Activated naive CD4-positive, alpha-beta T cell treated with anti-CD3 and anti-CD28 coated beads, Interleukin-2, amount 50 U/mL, for 72 hours (primary cell): ENCODE data around the gene FADS2. TPM values are rescaled to one million over a fixed set of nuclear protein-coding genes. Genes with fewer than 3 reads are reported as not detected.

ENCODE experiments used
- ATAC-seq, 2 donors: fragments of 150-1000 bp; cut with Tn5 transposase; 2 replicates each; pipeline ENCODE4 v1.10.0; 2021; ENCODE audit warnings: mild to moderate bottlenecking in 2 of 2, moderate library complexity in 2 of 2
- DNase-seq, 2 donors: peaks; one replicate each; pipeline ENCODE4 v3.0.0; 2021 to 2022; ENCODE audit warnings: low spot score in 2 of 2
- H3K27ac Mint-ChIP-seq, 2 donors: one replicate each; pipeline ENCODE4 v1.8.0; 2022; ENCODE audit warnings: mild to moderate bottlenecking in 2 of 2, mixed read lengths in 2 of 2
- H3K36me3 Mint-ChIP-seq, 2 donors: one replicate each; pipeline ENCODE4 v1.8.0; 2022; ENCODE audit warnings: mixed read lengths in 2 of 2
- H3K9me3 Mint-ChIP-seq, 2 donors: one replicate each; pipeline ENCODE4 v1.8.0; 2022; ENCODE audit warnings: mixed read lengths in 2 of 2
- total RNA-seq, 2 donors: library from RNA; stranded (reverse); gene quantifications; one replicate each; pipeline ENCODE4 v1.2.3, GENCODE V29; 2022

The FADS2 gene
- total RNA-seq, 2 donors from 2014 or later = 42.6 to 55.1 TPM

DNA sequence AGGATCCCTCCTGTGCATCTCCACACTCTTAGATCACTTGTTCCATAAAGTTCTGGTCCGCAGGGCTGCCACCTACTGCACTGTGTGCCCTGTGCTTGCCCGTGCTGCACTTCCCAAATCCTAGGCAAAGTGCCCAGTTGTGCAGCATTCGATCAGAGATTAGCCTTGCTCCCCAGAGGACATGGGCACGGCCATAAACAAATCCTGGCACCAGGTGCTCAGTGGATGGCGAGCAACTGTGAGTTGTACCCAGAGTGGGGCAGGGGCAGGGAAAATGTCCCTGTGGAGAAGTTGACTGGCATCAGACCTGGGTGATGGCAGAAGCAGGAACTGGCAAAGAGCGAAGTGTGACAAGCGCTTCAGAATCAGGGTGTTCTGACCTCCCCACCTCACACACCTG lies 4.7 kb downstream of the FADS2 start:
- H3K36me3 Mint-ChIP-seq = peaks cover 9 to 10% of the 10 kb centered on the region in 2 donors
- no peak for ATAC-seq
- no peak for DNase-seq
- peaks cover 0 to 7% of the 10 kb centered on the region in 2 donors for H3K9me3 Mint-ChIP-seq
- no peak overlapping the region for H3K27ac Mint-ChIP-seq

- peak overlapping the region; percentile 56 to 91 for H3K27ac Mint-ChIP-seq
- H3K9me3 Mint-ChIP-seq = peaks cover 0 to 7% of the 10 kb centered on the region in 2 donors
- DNase-seq (no peak), ATAC-seq (peak in 1 of 2 donors; percentile 17)
- H3K36me3 Mint-ChIP-seq = peaks cover 5 to 10% of the 10 kb centered on the region in 2 donors
Observed at GRCh38 chr11:61833471-61833870, 5.4 kb downstream of the FADS2 start.

- no peak for ATAC-seq
- DNase-seq = no peak
- H3K27ac Mint-ChIP-seq = peak overlapping the region; percentile 56 to 91
- H3K9me3 Mint-ChIP-seq = peaks cover 0 to 7% of the 10 kb centered on the region in 2 donors
- H3K36me3 Mint-ChIP-seq = peaks cover 4 to 10% of the 10 kb centered on the region in 2 donors
Observed at GRCh38 chr11:61833926-61834277, 5.8 kb downstream of the FADS2 start.

GRCh38 chr11:61834278-61835048 lies 6.4 kb downstream of the FADS2 start:
- ATAC-seq (peak; percentile 94 to 96), DNase-seq (peak; percentile 40 to 66)
- peaks cover 0 to 7% of the 10 kb centered on the region in 2 donors for H3K9me3 Mint-ChIP-seq
- H3K27ac Mint-ChIP-seq = peak overlapping the region; percentile 56 to 91
- peaks cover 4 to 10% of the 10 kb centered on the region in 2 donors for H3K36me3 Mint-ChIP-seq

- no peak for DNase-seq
Observed at GRCh38 chr11:61836193-61836592, 8.1 kb downstream of the FADS2 start.

GRCh38 chr11:61837411-61838005 lies 9.4 kb downstream of the FADS2 start:
- no peak overlapping the region for H3K27ac Mint-ChIP-seq
- ATAC-seq (no peak), DNase-seq (no peak)
- H3K36me3 Mint-ChIP-seq = peaks cover 0 to 20% of the 10 kb centered on the region in 2 donors
- peaks cover 0 to 7% of the 10 kb centered on the region in 2 donors for H3K9me3 Mint-ChIP-seq

More at GRCh38 chr11:61836193-61836592, 8.1 kb downstream of the FADS2 start:
- H3K9me3 Mint-ChIP-seq = peaks cover 0 to 7% of the 10 kb centered on the region in 2 donors
- peak overlapping the region in 1 of 2 donors; percentile 68 for H3K27ac Mint-ChIP-seq
- H3K36me3 Mint-ChIP-seq = peaks cover 0 to 14% of the 10 kb centered on the region in 2 donors
- ATAC-seq = no peak

DNA sequence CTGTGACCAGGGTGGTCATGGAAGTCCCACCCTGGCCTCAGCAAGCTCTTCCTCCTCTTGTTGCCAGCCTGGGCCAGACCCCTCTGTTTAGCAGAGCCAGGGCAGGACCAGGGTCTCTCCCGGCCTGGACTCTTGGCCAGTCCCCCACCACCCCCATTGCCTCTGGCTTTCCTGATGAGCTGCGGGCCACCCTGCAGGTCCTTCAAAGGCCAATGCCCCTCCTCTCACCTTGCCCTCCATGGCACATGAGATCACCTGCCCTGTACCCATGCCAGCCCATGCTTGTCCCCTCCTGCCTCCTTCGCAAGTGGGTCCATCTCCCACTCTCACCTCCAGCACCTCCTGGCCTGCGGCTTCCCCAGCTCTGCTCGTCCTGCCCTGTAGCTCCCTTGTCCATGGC lies 10.4 kb downstream of the FADS2 start:
- no peak overlapping the region for H3K27ac Mint-ChIP-seq
- DNase-seq = no peak
- no peak for ATAC-seq
- peaks cover 0 to 18% of the 10 kb centered on the region in 2 donors for H3K36me3 Mint-ChIP-seq
- peaks cover 0 to 6% of the 10 kb centered on the region in 2 donors for H3K9me3 Mint-ChIP-seq

DNA sequence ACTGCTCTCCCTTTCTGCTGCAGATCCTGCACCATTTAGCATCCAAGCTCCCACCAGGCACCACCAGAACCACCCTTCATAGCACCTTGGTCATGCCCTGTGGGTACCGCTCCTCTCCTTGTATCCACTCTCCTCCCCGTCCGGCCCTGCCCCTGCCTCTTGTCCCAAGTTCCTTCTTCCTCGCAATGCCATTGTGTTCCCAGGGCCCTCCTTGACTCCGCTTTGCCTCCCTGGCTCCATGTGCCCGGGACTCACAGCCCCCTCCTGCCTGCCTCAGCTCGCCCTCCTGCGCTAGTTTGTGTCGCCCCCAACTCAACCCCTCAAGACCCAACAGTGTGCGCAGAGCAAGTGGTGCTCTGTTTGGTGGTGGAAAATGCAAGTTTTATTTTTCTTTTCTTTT lies 10.8 kb downstream of the FADS2 start:
- DNase-seq (no peak), ATAC-seq (no peak)
- H3K27ac Mint-ChIP-seq = peak overlapping the region in 1 of 2 donors; percentile 39
- peaks cover 0 to 13% of the 10 kb centered on the region in 2 donors for H3K36me3 Mint-ChIP-seq
- peaks cover 0 to 2% of the 10 kb centered on the region in 2 donors for H3K9me3 Mint-ChIP-seq

DNA sequence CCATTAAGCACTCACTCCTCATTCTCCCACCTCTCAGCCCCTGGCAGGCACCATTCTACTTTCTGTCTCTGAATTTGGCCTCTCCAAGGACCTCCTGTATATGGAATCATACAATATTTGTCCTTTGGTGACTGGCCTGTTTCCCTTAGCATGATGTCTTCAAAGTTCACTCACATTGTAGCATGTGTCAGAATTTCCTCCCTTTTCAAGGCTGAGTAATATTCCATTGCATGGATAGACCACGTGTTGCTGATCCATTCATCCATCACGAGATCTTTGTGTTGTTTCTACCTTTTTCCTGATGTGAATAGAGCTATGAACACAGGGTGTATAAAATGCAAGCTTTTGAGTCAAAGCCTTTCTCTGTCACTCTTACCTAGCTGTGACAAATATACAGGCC lies 11.6 kb downstream of the FADS2 start:
- no peak overlapping the region for H3K27ac Mint-ChIP-seq
- H3K9me3 Mint-ChIP-seq = no peaks in the 10 kb centered on the region
- H3K36me3 Mint-ChIP-seq = peaks cover 0 to 10% of the 10 kb centered on the region in 2 donors

GRCh38 chr11:61840371-61840770 lies 12.3 kb downstream of the FADS2 start:
- peaks cover 0 to 10% of the 10 kb centered on the region in 2 donors for H3K36me3 Mint-ChIP-seq
- ATAC-seq = no peak
- no peak overlapping the region for H3K27ac Mint-ChIP-seq
- no peak for DNase-seq
- H3K9me3 Mint-ChIP-seq = no peaks in the 10 kb centered on the region

More for the DNA sequence above, 11.6 kb downstream of the FADS2 start:
- no peak for DNase-seq
- ATAC-seq = peak in 1 of 2 donors; percentile 70

- no peak overlapping the region for H3K27ac Mint-ChIP-seq
Observed at GRCh38 chr11:61841636-61842527, 13.8 kb downstream of the FADS2 start.

GRCh38 chr11:61842528-61842820 lies 14.4 kb downstream of the FADS2 start:
- ATAC-seq = no peak
- H3K27ac Mint-ChIP-seq = no peak overlapping the region

More at GRCh38 chr11:61841636-61842527, 13.8 kb downstream of the FADS2 start:
- DNase-seq = no peak
- no peak for ATAC-seq
- no peaks in the 10 kb centered on the region for H3K9me3 Mint-ChIP-seq
- H3K36me3 Mint-ChIP-seq = peaks cover 0 to 10% of the 10 kb centered on the region in 2 donors

DNA sequence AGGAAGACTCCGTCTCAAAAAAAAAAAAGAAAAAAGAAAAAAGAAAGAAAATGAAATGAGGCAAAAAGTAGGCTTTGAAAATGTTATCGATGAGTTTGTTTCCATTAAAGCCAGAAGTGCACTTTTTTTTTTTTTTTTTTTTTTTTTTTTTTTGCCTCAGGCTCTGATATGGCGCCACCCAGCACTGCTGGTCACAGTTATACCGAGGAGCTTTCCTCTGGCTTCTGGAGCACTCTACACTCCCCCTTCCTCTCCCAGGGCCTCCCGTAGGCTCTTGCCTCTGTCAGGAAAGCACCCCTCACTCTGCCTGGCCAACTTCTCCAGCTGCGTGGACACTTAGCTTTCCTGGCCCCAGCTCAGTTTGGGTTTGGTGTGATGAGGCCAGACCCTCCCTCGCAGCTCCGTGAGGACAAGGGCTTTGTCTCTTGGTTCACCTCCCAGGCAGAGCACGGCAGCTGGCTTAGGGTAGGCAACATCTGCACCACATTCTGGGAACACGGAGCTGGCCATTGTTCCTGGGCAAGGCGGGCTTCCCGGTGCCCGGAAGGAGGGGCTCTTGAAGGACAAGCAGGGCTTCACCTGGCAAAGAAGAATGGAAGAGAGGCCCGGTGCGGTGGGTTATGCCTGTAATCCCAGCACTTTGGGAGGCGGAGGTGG lies 16.9 kb downstream of the FADS2 start:
- ATAC-seq (no peak), DNase-seq (no peak)
- Mint-ChIP-seq H3K36me3 (peaks cover 0 to 10% of the 10 kb centered on the region in 2 donors), H3K27ac (peak overlapping the region in 1 of 2 donors; percentile 50), H3K9me3 (no peaks in the 10 kb centered on the region)

More at GRCh38 chr11:61842528-61842820, 14.4 kb downstream of the FADS2 start:
- no peak for DNase-seq
- Mint-ChIP-seq H3K9me3 (no peaks in the 10 kb centered on the region), H3K36me3 (peaks cover 0 to 10% of the 10 kb centered on the region in 2 donors)

DNA sequence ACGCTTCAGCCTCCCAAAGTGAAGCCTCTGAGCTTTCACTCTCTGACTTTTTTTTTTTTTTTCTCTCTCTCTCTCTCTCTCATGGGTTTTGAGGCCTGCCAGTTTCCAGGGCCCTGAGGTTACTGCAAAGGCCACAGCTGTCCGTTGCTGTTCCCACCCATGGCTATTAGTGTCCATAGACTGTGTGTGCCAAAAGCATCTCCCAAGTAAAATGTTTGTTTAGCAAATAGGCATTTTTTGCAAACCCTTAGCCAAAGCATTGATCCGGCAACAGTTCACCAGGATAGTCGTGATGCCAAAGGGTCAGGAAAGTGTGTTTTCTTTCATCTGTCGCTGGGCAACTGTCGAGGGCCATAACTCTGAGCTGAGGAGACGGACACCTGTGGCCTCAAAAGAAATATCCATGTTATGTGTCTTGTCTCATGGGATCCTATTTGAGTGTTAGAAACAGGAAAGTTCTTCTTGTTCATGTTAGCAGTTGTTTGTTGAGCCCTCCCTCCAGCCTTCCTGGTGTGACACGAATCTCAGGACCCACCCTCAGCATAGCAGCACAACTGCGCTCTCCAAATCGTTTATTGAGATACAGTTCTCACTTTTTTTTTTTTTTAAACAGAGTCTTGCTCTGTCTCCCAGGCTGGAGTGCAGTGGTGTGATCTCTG lies 18.4 kb downstream of the FADS2 start:
- Mint-ChIP-seq H3K9me3 (no peaks in the 10 kb centered on the region), H3K36me3 (peaks cover 0 to 4% of the 10 kb centered on the region in 2 donors), H3K27ac (no peak overlapping the region)
- DNase-seq = no peak
- ATAC-seq = no peak

- no peaks in the 10 kb centered on the region for H3K36me3 Mint-ChIP-seq
Observed at GRCh38 chr11:61847914-61848581, 19.9 kb downstream of the FADS2 start.

More at GRCh38 chr11:61847914-61848581, 19.9 kb downstream of the FADS2 start:
- H3K27ac Mint-ChIP-seq = no peak overlapping the region
- no peak for ATAC-seq
- no peak for DNase-seq
- no peaks in the 10 kb centered on the region for H3K9me3 Mint-ChIP-seq
